T-helper 2 cell treated with Interferon-gamma antibody and Interleukin-4, amounts not matched to agents 5 μg/mL and 100 μg/mL, for 36 hours (primary cell): ENCODE data around the gene SLC32A1.

Source experiments
- DNase-seq: peaks from one replicate; pipeline ENCODE4 v3.0.0; 2021; ENCODE audit warnings: low spot score
- H3K27ac Mint-ChIP-seq: one replicate; pipeline ENCODE4 v1.8.0; 2021; ENCODE audit warnings: mild to moderate bottlenecking, mixed read lengths
- H3K27me3 Mint-ChIP-seq: one replicate; pipeline ENCODE4 v1.8.0; 2021; ENCODE audit warnings: low read depth, mixed read lengths
- H3K36me3 Mint-ChIP-seq: one replicate; pipeline ENCODE4 v1.8.0; 2021; ENCODE audit warnings: low read depth, mixed read lengths
- H3K4me1 Mint-ChIP-seq: one replicate; pipeline ENCODE4 v1.8.0; 2021; ENCODE audit warnings: low read depth, mixed read lengths
- H3K4me3 Mint-ChIP-seq: one replicate; pipeline ENCODE4 v1.8.0; 2022; ENCODE audit warnings: mild to moderate bottlenecking, moderate library complexity, mixed read lengths
- H3K9me3 Mint-ChIP-seq: one replicate; pipeline ENCODE4 v1.8.0; 2021; ENCODE audit warnings: mixed read lengths

Gene SLC32A1

DNA sequence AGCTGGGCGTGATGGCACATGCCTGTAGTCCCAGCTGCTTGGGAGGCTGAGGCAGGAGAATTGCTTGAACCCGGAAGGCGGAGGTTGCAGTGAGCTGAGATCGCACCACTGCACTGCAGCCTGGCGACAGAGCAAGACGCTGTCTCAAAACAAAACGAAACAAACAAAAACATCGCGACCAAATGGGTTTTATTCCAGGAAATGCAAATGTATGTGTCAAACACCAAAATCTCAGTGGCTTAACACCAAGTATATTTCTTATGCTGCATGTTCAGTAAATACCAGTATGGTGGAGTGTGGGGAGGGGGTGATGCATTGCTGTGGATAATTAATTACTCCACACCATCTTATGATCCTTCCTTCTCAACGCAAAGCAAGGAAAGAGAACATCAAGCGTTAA is 52.1 kb downstream of the SLC32A1 start:
- Mint-ChIP-seq H3K4me1 (peaks cover 6% of the 10 kb centered on the region), H3K36me3 (peaks cover 28% of the 10 kb centered on the region), H3K27ac (no peak overlapping the region), H3K9me3 (peaks cover 12% of the 10 kb centered on the region), H3K4me3 (no peak overlapping the region), H3K27me3 (no peaks in the 10 kb centered on the region)
- no peak for DNase-seq
